Keratinocyte (primary cell): ENCODE results near the gene ANKDD1A. TPM values are rescaled to one million over a fixed set of nuclear protein-coding genes. Genes with fewer than 3 reads are reported as not detected.

Experiments
- DNase-seq: peaks from one replicate; pipeline ENCODE4 v3.0.0-alpha.2; 2011; ENCODE audit warnings: low read depth, missing footprints, low spot score
- FAIRE-seq: peaks from 2 replicates; lab custom pipeline; 2011; peaks lifted over from hg19 to GRCh38; lab: Jason Lieb, UNC
- H2AFZ ChIP-seq: 2 replicates; pipeline ENCODE4 v1.6.0; 2012; ENCODE audit warnings: low read length, control low read depth, inconsistent platforms; ENCODE audit not compliant: control insufficient read depth
- H3K27ac ChIP-seq: 2 replicates; pipeline ENCODE4 v1.5.1; 2011; ENCODE audit warnings: low read length; ENCODE audit not compliant: control insufficient read depth, insufficient read depth
- H3K27me3 ChIP-seq: 3 replicates; pipeline ENCODE4 v1.6.0; 2011; ENCODE audit warnings: low read length; ENCODE audit not compliant: control insufficient read depth, insufficient read depth; ENCODE audit errors: extremely low read depth
- H3K36me3 ChIP-seq, 2 experiments: 2 replicates in 1 of 2; 3 replicates in 1 of 2; pipeline ENCODE4 v1.5.1; 2011; ENCODE audit warnings: low read length in 2 of 2, mild to moderate bottlenecking in 1 of 2; ENCODE audit not compliant: control insufficient read depth in 2 of 2, insufficient read depth in 2 of 2; ENCODE audit errors: extremely low read depth in 1 of 2
- H3K4me1 ChIP-seq: 3 replicates; pipeline ENCODE4 v1.5.1; 2011; ENCODE audit warnings: low read length; ENCODE audit not compliant: control insufficient read depth, insufficient read depth; ENCODE audit errors: extremely low read depth
- H3K4me2 ChIP-seq: 3 replicates; pipeline ENCODE4 v1.6.0; 2011; ENCODE audit warnings: low read depth, low read length; ENCODE audit not compliant: control insufficient read depth, insufficient read depth; ENCODE audit errors: extremely low read depth
- H3K4me3 ChIP-seq, 3 experiments: fragments of 200-600 bp in 1 of 3; sonication (generic) in 1 of 3; 2 replicates in 2 of 3; 3 replicates in 1 of 3; pipeline ENCODE4 v1.5.1; 2011 to 2016; ENCODE audit warnings: low read length in 3 of 3, mild to moderate bottlenecking in 3 of 3, control low read depth in 2 of 3, inconsistent platforms in 1 of 3, low read depth in 1 of 3, mixed read lengths in 1 of 3, mixed run types in 1 of 3, moderate library complexity in 1 of 3; ENCODE audit not compliant: control insufficient read depth in 2 of 3, insufficient read depth in 2 of 3; ENCODE audit errors: extremely low read depth in 1 of 3
- H3K79me2 ChIP-seq: 2 replicates; pipeline ENCODE4 v1.6.0; 2012; ENCODE audit warnings: low read length; ENCODE audit not compliant: control insufficient read depth, insufficient read depth
- H3K9ac ChIP-seq: 3 replicates; pipeline ENCODE4 v1.6.0; 2011; ENCODE audit warnings: low read length; ENCODE audit not compliant: control insufficient read depth, insufficient read depth; ENCODE audit errors: extremely low read depth
- H3K9me1 ChIP-seq: 3 replicates; pipeline ENCODE4 v1.6.0; 2011; ENCODE audit warnings: low read length; ENCODE audit not compliant: control insufficient read depth, insufficient read depth; ENCODE audit errors: extremely low read depth
- H3K9me3 ChIP-seq: 2 replicates; pipeline ENCODE4 v1.5.1; 2012; ENCODE audit warnings: low read depth, low read length; ENCODE audit not compliant: control insufficient read depth
- H4K20me1 ChIP-seq: 3 replicates; pipeline ENCODE4 v1.6.0; 2011; ENCODE audit warnings: low read length; ENCODE audit not compliant: control insufficient read depth, insufficient read depth; ENCODE audit errors: extremely low read depth
- CTCF ChIP-seq, 3 experiments: IDR thresholded peaks in 1 of 3; conservative IDR thresholded peaks in 1 of 3; optimal IDR thresholded peaks in 1 of 3; 2 replicates in 2 of 3; 3 replicates in 1 of 3; pipeline versions ENCODE3 to v1.5.1; 2011; ENCODE audit warnings: low read length in 3 of 3, mild to moderate bottlenecking in 3 of 3, moderate library complexity in 2 of 3, control low read depth in 1 of 3, inconsistent platforms in 1 of 3; ENCODE audit not compliant: insufficient read depth in 2 of 3; ENCODE audit errors: extremely low read depth in 1 of 3
- EZH2 ChIP-seq: IDR thresholded peaks from one replicate; pipeline ENCODE4 v1.6.1; 2012; ENCODE audit warnings: inconsistent platforms, mild to moderate bottlenecking, low read length, moderate library complexity
- dilution Hi-C: fragments of 300-500 bp; cut with MboI; formaldehyde crosslinking; loops from one replicate; pipeline ENCODE4 v1.7.0; 2020; ENCODE audit warnings: low sequenced_read_pairs; ENCODE audit not compliant: extremely low pct_ligation_motif_present
- polyA plus RNA-seq, 5 experiments: library from polyadenylated mRNA; depleted of rRNA in 3 of 5; stranded (reverse) in 3 of 5; stranded (forward) in 1 of 5; unstranded in 1 of 5; fragments of >200 nt; gene quantifications; 1 replicate in 1 of 5; 2 replicates in 3 of 5; 3 replicates in 1 of 5; pipeline versions ENCODE4 v1.2.1 to v1.2.3, GENCODE V29; 2011 to 2012; ENCODE audit warnings: missing spikeins in 2 of 5, low read depth in 1 of 5, low replicate concordance in 1 of 5

Gene ANKDD1A
- polyA plus RNA-seq, 1 donor (not counting 4 experiments of a cell fraction or from before 2014, with no cell fraction given): 1.1 TPM

- no peak overlapping the region for H3K4me2 ChIP-seq
- no peak overlapping the region for H2AFZ ChIP-seq
- FAIRE-seq: no peak
- DNase-seq: no peak
- H3K36me3 ChIP-seq: no peaks in the 10 kb centered on the region
- dilution Hi-C loops: no loop called here
- no peak overlapping the region for H3K4me3 ChIP-seq
- H3K9me3 ChIP-seq: peaks cover 2% of the 10 kb centered on the region
- H3K79me2 ChIP-seq: no peaks in the 10 kb centered on the region
- no peak overlapping the region for H3K9ac ChIP-seq
- TF ChIP-seq CTCF (optimal IDR thresholded peaks at IDR 0.05 in 1 of 3, IDR thresholded peaks at IDR 0.05 in 1 of 3, conservative IDR thresholded peaks at IDR 0.05 in 1 of 3; ENCODE audit: extremely low read depth in 1 of 3, insufficient read depth in 2 of 3, low read length in 3 of 3): no peak
- no peak for TF ChIP-seq EZH2
- H3K27me3 ChIP-seq: no peaks in the 10 kb centered on the region
- H3K27ac ChIP-seq: no peak overlapping the region
- H4K20me1 ChIP-seq: no peaks in the 10 kb centered on the region
- H3K9me1 ChIP-seq: no peaks in the 10 kb centered on the region
- H3K4me1 ChIP-seq: peaks cover 5% of the 10 kb centered on the region
Observed at GRCh38 chr15:64903326-64903950, 8.3 kb upstream of the ANKDD1A start.

- TF ChIP-seq CTCF (optimal IDR thresholded peaks at IDR 0.05 in 1 of 3, IDR thresholded peaks at IDR 0.05 in 1 of 3, conservative IDR thresholded peaks at IDR 0.05 in 1 of 3; ENCODE audit: extremely low read depth in 1 of 3, insufficient read depth in 2 of 3, low read length in 3 of 3) (no peak), EZH2 (no peak)
- no peak overlapping the region for H2AFZ ChIP-seq
- peaks cover 2% of the 10 kb centered on the region for H3K9me3 ChIP-seq
- H3K79me2 ChIP-seq: no peaks in the 10 kb centered on the region
- no peaks in the 10 kb centered on the region for H3K9me1 ChIP-seq
- H4K20me1 ChIP-seq: no peaks in the 10 kb centered on the region
- DNase-seq: no peak
- H3K36me3 ChIP-seq: no peaks in the 10 kb centered on the region
- no peak overlapping the region for H3K4me3 ChIP-seq
- no peak for FAIRE-seq
- H3K27ac ChIP-seq: no peak overlapping the region
- H3K9ac ChIP-seq: no peak overlapping the region
- no peak overlapping the region for H3K4me2 ChIP-seq
- dilution Hi-C loops: no loop called here
- H3K27me3 ChIP-seq: no peaks in the 10 kb centered on the region
- H3K4me1 ChIP-seq: peaks cover 5% of the 10 kb centered on the region
Observed at GRCh38 chr15:64904189-64904588, 7.5 kb upstream of the ANKDD1A start.
